Neural progenitor cell (in vitro differentiated cells): ENCODE measurements around the gene NT5C2.

Experiments
- CTCF ChIP-seq: fragments of 200-600 bp; sonication (generic); IDR thresholded peaks from 2 replicates; pipeline ENCODE4 v1.5.1; 2017; ENCODE audit warnings: antibody characterized with exemption, mild to moderate bottlenecking
- EZH2 ChIP-seq: fragments of 200-600 bp; sonication (generic); IDR thresholded peaks from 2 replicates; pipeline ENCODE4 v1.6.1; 2017; ENCODE audit warnings: antibody characterized with exemption, mild to moderate bottlenecking, moderate library complexity
- EZH2phosphoT487 ChIP-seq: fragments of 200-600 bp; sonication (generic); IDR thresholded peaks from 2 replicates; pipeline ENCODE4 v1.6.1; 2017; ENCODE audit warnings: antibody characterized with exemption

GRCh38 chr10:103041391-103041790 is 151.7 kb downstream of the NT5C2 start:
- TF ChIP-seq CTCF: no peak
- no peak for TF ChIP-seq EZH2
- no peak for TF ChIP-seq EZH2phosphoT487
